SK-N-DZ (cell line): ENCODE measurements around the gene ZDHHC1.
A peak's percentile ranks its signal among the peaks of the same experiment; 100 is the strongest.
"Not testable (repeated sequence)": the region's sequence is repeated elsewhere in the genome, so short reads cannot be mapped to it uniquely, and the experiment has no call there.

Source experiments
- DNase-seq: peaks from one replicate; pipeline ENCODE4 v3.0.0-alpha.2; 2015; ENCODE audit warnings: low spot score

Gene ZDHHC1

GRCh38 chr16:67430977-67431774, 14.9 kb upstream of the ZDHHC1 start, which contains the start of gene HSD11B2:
TSS of gene HSD11B2 (plus strand) at chr16:67431121. CDS start at chr16:67431249, 128 bp downstream.
- peak; percentile 47 for DNase-seq

- peak; percentile 29 for DNase-seq
Measured at GRCh38 chr16:67430504-67430976, 14.3 kb upstream of the ZDHHC1 start.

- DNase-seq = no peak
Measured at GRCh38 chr16:67429799-67430503, 13.7 kb upstream of the ZDHHC1 start.

GRCh38 chr16:67429053-67429798, 12.9 kb upstream of the ZDHHC1 start:
- DNase-seq = no peak

- peak; percentile 83 for DNase-seq
Measured at GRCh38 chr16:67428146-67428731, 12.0 kb upstream of the ZDHHC1 start.

GRCh38 chr16:67426950-67427349, 10.7 kb upstream of the ZDHHC1 start:
- no peak for DNase-seq

- DNase-seq = no peak
Measured at GRCh38 chr16:67426022-67426421, 9.7 kb upstream of the ZDHHC1 start.

GRCh38 chr16:67425580-67425979, 9.3 kb upstream of the ZDHHC1 start:
- DNase-seq = no peak

GRCh38 chr16:67425061-67425460, 8.8 kb upstream of the ZDHHC1 start:
- DNase-seq = no peak

GRCh38 chr16:67424261-67424615, 8.0 kb upstream of the ZDHHC1 start:
- no peak for DNase-seq

GRCh38 chr16:67423611-67424260, 7.5 kb upstream of the ZDHHC1 start:
- DNase-seq = no peak

- no peak for DNase-seq
Measured at GRCh38 chr16:67423015-67423414, 6.7 kb upstream of the ZDHHC1 start.

GRCh38 chr16:67421030-67421429, 4.8 kb upstream of the ZDHHC1 start:
- no peak for DNase-seq

- DNase-seq = peak; percentile 42
Measured at GRCh38 chr16:67419931-67420330, 3.7 kb upstream of the ZDHHC1 start.

GRCh38 chr16:67419502-67419901, 3.2 kb upstream of the ZDHHC1 start:
- no peak for DNase-seq

- no peak for DNase-seq
Measured at GRCh38 chr16:67417333-67418061, 1.2 kb upstream of the ZDHHC1 start.

- DNase-seq = not testable (repeated sequence)
Measured at GRCh38 chr16:67415421-67415820, 856 bp downstream of the ZDHHC1 start.

GRCh38 chr16:67413978-67414911, 2.0 kb downstream of the ZDHHC1 start:
- no peak for DNase-seq

GRCh38 chr16:67412294-67412693, 4.0 kb downstream of the ZDHHC1 start:
- no peak for DNase-seq
